HEK293 (cell line): ENCODE results near the gene SLC35F4.

Experiments
- CTCF ChIP-seq: fragments of 450-650 bp; formaldehyde crosslinking; IDR thresholded peaks from 2 replicates; pipeline ENCODE4 v1.5.1; 2016; ENCODE audit warnings: missing biosample characterization, missing genetic modification characterization
- FEZF1 ChIP-seq: fragments of 450-650 bp; formaldehyde crosslinking; IDR thresholded peaks from 2 replicates; pipeline ENCODE4 v1.5.1; 2016; ENCODE audit warnings: missing biosample characterization, missing genetic modification characterization
- ZBTB7A ChIP-seq: fragments of 450-650 bp; formaldehyde crosslinking; IDR thresholded peaks from 2 replicates; pipeline ENCODE4 v1.5.1; 2016; ENCODE audit warnings: low read depth, missing biosample characterization, missing genetic modification characterization
- ZIC2 ChIP-seq: fragments of 450-650 bp; formaldehyde crosslinking; IDR thresholded peaks from 2 replicates; pipeline ENCODE4 v1.5.1; 2016; ENCODE audit warnings: missing biosample characterization, missing genetic modification characterization
- TF ChIP-seq, protein P1 (sequence below): fragments of 450-650 bp; formaldehyde crosslinking; IDR thresholded peaks from 2 replicates; pipeline ENCODE4 v1.5.1; 2016; ENCODE audit warnings: missing biosample characterization, missing genetic modification characterization
- TF ChIP-seq, protein P2 (sequence below): fragments of 450-650 bp; formaldehyde crosslinking; IDR thresholded peaks from 2 replicates; pipeline ENCODE4 v1.5.1; 2016; ENCODE audit warnings: missing biosample characterization, missing genetic modification characterization

DNA sequence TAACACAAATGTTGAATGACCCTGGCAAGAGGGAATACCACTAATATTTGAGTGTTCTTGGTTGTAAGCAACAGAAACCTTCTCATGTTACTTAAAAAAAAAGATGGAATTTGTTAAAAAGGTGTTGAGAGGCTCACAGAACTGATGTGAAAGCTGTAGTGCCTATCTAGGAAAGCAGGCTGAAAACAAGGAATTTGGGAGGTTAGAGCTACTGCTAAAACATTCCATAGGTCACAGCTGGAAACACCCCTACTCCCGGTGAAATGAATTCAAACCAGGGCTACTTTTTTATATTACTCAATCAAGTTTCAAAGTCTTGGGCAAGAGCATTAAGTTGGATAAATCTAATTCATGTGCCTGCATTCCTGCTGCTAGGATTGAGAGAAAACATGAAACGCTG is 104.1 kb downstream of the SLC35F4 start:
- no peak for TF ChIP-seq ZIC2 (tag by site-specific recombination)
- no peak for TF ChIP-seq ZBTB7A
- TF ChIP-seq CTCF (tag by site-specific recombination) = no peak
- no peak for TF ChIP-seq FEZF1 (tag by site-specific recombination)
- TF ChIP-seq, protein P1, sequence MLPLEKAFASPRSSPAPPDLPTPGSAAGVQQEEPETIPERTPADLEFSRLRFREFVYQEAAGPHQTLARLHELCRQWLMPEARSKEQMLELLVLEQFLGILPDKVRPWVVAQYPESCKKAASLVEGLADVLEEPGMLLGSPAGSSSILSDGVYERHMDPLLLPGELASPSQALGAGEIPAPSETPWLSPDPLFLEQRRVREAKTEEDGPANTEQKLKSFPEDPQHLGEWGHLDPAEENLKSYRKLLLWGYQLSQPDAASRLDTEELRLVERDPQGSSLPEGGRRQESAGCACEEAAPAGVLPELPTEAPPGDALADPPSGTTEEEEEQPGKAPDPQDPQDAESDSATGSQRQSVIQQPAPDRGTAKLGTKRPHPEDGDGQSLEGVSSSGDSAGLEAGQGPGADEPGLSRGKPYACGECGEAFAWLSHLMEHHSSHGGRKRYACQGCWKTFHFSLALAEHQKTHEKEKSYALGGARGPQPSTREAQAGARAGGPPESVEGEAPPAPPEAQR (tag by site-specific recombination) = no peak
- TF ChIP-seq, protein P2, sequence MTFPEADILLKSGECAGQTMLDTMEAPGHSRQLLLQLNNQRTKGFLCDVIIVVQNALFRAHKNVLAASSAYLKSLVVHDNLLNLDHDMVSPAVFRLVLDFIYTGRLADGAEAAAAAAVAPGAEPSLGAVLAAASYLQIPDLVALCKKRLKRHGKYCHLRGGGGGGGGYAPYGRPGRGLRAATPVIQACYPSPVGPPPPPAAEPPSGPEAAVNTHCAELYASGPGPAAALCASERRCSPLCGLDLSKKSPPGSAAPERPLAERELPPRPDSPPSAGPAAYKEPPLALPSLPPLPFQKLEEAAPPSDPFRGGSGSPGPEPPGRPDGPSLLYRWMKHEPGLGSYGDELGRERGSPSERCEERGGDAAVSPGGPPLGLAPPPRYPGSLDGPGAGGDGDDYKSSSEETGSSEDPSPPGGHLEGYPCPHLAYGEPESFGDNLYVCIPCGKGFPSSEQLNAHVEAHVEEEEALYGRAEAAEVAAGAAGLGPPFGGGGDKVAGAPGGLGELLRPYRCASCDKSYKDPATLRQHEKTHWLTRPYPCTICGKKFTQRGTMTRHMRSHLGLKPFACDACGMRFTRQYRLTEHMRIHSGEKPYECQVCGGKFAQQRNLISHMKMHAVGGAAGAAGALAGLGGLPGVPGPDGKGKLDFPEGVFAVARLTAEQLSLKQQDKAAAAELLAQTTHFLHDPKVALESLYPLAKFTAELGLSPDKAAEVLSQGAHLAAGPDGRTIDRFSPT (tag by site-specific recombination) = no peak
